Ishikawa (cell line): ENCODE data around the gene NUMB.

ENCODE experiments used
- CEBPB ChIP-seq: IDR thresholded peaks from 2 replicates; pipeline ENCODE4 v1.6.1; 2012
- EGR1 ChIP-seq: IDR thresholded peaks from 2 replicates; pipeline ENCODE4 v1.6.1; 2012
- EP300 ChIP-seq: IDR thresholded peaks from 2 replicates; pipeline ENCODE4 v1.6.1; 2012; ENCODE audit warnings: borderline replicate concordance
- MAX ChIP-seq: IDR thresholded peaks from 2 replicates; pipeline ENCODE4 v1.6.1; 2012
- NFIC ChIP-seq: IDR thresholded peaks from 2 replicates; pipeline ENCODE4 v1.6.1; 2012
- TEAD4 ChIP-seq: IDR thresholded peaks from 2 replicates; pipeline ENCODE4 v1.6.1; 2012
- USF1 ChIP-seq: IDR thresholded peaks from 2 replicates; pipeline ENCODE4 v1.6.1; 2012
- YY1 ChIP-seq: IDR thresholded peaks from 2 replicates; pipeline ENCODE4 v1.6.1; 2012; ENCODE audit warnings: low read depth

GRCh38 chr14:73269729-73270531 lies 188.4 kb downstream of the NUMB start:
- TF ChIP-seq EP300 = no peak
- no peak for TF ChIP-seq USF1
- no peak for TF ChIP-seq MAX
- TF ChIP-seq CEBPB = no peak
- TF ChIP-seq NFIC = no peak
- no peak for TF ChIP-seq TEAD4
- no peak for TF ChIP-seq YY1
- no peak for TF ChIP-seq EGR1
